22Rv1 (cell line): ENCODE measurements around the gene VSIG10.
"Not testable (repeated sequence)": the region's sequence is repeated elsewhere in the genome, so short reads cannot be mapped to it uniquely, and the experiment has no call there.

Experiments used
- H3K27ac ChIP-seq: fragments of 450-650 bp; 2 replicates; pipeline ENCODE4 v1.5.1; 2017
- ZFX ChIP-seq: fragments of 450-650 bp; IDR thresholded peaks from 2 replicates; pipeline ENCODE4 v1.6.1; 2017; ENCODE audit warnings: antibody characterized with exemption, borderline replicate concordance
- TF ChIP-seq, protein P1 (sequence below): fragments of 450-650 bp; IDR thresholded peaks from 2 replicates; pipeline ENCODE4 v1.5.1; 2017; ENCODE audit warnings: mild to moderate bottlenecking

Gene VSIG10

DNA sequence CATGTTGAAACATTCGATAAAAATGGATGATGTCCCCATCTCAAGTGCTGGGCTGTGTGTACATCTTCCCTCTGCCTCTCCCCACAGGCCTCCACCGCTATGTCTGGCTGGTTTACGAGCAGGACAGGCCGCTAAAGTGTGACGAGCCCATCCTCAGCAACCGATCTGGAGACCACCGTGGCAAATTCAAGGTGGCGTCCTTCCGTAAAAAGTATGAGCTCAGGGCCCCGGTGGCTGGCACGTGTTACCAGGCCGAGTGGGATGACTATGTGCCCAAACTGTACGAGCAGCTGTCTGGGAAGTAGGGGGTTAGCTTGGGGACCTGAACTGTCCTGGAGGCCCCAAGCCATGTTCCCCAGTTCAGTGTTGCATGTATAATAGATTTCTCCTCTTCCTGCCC lies 40.7 kb upstream of the VSIG10 start:
- TF ChIP-seq, protein P1, sequence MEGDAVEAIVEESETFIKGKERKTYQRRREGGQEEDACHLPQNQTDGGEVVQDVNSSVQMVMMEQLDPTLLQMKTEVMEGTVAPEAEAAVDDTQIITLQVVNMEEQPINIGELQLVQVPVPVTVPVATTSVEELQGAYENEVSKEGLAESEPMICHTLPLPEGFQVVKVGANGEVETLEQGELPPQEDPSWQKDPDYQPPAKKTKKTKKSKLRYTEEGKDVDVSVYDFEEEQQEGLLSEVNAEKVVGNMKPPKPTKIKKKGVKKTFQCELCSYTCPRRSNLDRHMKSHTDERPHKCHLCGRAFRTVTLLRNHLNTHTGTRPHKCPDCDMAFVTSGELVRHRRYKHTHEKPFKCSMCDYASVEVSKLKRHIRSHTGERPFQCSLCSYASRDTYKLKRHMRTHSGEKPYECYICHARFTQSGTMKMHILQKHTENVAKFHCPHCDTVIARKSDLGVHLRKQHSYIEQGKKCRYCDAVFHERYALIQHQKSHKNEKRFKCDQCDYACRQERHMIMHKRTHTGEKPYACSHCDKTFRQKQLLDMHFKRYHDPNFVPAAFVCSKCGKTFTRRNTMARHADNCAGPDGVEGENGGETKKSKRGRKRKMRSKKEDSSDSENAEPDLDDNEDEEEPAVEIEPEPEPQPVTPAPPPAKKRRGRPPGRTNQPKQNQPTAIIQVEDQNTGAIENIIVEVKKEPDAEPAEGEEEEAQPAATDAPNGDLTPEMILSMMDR = no peak
- TF ChIP-seq ZFX = no peak

DNA sequence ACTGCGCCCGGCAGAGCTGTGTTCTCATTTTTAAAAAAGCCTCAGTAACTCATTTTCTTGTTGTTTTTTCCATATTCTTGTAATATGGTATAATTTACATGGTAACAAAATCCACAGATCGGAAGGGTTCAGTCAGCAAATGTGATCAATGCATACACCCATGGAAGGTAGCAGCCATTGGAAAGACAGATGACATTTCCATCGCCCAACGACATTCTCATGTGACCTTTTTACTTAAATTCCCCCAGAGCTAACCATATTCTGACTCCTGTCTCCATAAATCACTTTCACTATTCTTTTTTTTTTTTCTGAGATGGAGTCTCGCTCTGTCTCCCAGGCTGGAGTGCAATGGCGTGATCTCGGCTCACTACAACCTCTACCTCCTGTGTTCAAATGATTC lies 37.0 kb upstream of the VSIG10 start:
- TF ChIP-seq, protein P1 = no peak
- no peak for TF ChIP-seq ZFX
- no peak overlapping the region for H3K27ac ChIP-seq

More for the DNA sequence above, 40.7 kb upstream of the VSIG10 start:
- no peak overlapping the region for H3K27ac ChIP-seq

DNA sequence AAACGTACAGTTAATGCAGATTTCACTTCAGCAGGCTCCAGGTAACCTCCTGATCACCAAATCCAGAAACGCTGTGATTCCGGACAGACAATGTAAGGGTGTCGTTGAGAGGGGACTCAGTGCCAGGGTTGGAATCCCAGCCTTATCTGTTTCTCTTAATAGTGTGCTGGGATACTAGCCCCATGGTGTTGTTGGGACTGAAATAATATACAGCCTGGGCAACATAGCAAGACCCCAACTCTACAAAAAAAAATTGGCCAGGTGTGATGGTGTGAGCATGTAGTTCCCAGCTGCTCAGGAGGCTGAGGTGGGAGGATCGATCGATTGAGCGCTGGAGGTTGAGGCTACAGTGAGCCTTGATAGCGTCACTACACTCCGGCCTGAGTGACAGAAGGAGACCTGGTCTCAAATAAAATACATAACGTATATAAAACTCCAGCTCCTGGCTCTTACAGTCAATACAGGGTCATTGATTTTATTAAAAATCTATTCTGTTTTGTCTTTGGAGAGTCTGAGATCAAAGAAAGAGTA lies 33.4 kb upstream of the VSIG10 start:
- H3K27ac ChIP-seq = peak overlapping the region; percentile 74

DNA sequence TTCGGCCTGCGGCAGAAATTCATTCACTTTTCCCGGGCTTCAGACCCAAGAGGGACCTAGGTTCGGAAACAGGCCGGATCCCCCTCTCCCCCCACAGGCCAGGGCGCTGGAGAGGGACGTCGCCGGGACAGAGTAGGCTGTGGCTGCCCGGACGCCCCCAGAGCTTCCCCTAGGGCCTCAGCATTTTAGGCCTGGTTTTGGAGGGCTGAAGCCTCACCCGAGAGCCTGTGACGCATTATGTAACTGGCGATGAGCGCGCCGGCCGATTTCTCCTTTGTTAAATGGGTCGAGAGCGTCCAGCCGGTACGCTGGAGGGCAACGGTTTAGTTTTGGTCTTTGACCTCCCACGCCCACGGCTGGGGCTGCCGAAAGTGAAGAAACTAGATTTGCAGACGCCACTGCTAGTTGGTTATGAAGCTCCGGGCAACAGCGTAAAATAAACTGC lies 32.8 kb upstream of the VSIG10 start:
- no peak for TF ChIP-seq ZFX
- TF ChIP-seq, protein P1 = no peak

More for the DNA sequence above, 33.4 kb upstream of the VSIG10 start:
- TF ChIP-seq, protein P1 = no peak
- no peak for TF ChIP-seq ZFX

DNA sequence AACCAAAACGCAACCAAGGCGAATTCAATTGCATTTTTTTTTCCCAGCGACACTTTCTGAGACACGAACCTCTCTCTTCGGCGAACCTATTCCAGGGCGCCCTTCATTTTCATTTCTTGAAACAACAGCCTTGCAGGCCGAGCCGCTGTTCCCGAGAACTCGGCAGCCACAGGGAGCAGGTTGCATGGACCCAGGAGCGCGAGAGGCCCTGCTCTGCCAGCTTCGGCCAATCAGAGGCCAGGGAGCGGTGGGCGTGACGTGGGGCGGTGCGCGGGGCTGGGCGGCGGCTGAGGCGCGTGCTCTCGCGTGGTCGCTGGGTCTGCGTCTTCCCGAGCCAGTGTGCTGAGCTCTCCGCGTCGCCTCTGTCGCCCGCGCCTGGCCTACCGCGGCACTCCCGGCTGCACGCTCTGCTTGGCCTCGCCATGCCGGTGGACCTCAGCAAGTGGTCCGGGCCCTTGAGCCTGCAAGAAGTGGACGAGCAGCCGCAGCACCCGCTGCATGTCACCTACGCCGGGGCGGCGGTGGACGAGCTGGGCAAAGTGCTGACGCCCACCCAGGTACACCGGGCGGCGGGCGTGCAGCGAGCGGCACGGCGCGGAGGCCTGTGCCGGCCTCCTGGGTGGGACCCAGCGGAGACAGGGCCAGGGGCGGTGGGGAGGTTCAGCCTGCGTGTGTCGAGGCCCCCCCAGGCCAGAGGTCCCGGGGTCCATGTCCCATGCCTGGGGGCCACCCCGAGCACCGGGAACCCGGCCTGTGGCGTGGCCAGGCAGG lies 32.2 kb upstream of the VSIG10 start, which contains the start of gene PEBP1:
Gene PEBP1 (plus strand): TSS at position 337 of the 771 bp plus-strand sequence. CDS start 86 bp downstream, at position 423.
- TF ChIP-seq ZFX = no peak
- TF ChIP-seq, protein P1 = peak; percentile 28
- H3K27ac ChIP-seq = peak within 1 kb of the TSS; percentile 74

More for the DNA sequence above, 32.8 kb upstream of the VSIG10 start:
- H3K27ac ChIP-seq = peak overlapping the region; percentile 74

DNA sequence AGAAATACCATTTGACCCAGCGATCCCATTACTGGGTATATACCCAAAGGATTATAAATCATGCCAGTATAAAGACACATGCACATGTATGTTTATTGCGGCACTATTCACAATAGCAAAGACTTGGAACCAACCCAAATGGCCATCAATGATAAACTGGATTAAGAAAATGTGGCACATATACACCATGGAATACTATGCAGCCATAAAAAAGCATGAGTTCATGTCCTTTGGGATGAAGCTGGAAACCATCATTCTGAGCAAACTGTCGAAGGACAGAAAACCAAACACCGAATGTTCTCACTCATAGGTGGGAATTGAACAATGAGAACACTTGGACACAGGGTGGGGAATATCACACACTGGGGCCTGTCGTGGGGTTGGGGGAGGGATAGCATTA lies 25.6 kb upstream of the VSIG10 start:
- H3K27ac ChIP-seq = not testable (repeated sequence)

DNA sequence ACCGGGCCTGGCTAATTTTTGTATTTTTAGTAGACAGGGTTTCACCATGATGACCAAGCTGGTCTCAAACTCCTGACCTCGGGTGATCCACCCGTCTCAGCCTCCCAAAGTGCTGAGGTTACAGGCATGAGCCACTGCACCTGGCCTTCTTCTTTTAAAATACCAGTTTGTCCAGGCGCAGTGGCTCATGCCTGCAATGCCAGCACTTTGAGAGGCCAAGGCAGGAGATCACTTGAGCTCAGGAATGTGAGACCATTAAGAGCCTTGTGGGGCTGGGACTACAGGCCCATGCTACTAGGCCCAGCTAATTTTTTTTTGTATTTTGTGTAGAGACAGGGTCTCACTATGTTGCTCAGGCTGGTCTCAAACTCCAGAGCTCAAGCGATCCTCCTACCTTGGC lies 24.1 kb upstream of the VSIG10 start:
- TF ChIP-seq ZFX = no peak
- TF ChIP-seq, protein P1 = no peak
- no peak overlapping the region for H3K27ac ChIP-seq
